ENCODE results near the gene WIPI1. TPM values are rescaled to one million over a fixed set of nuclear protein-coding genes. Genes with fewer than 3 reads are reported as not detected.

The WIPI1 gene
- total and polyA plus RNA-seq, 2 of the 13 experiments (the other 11 are each of a cell fraction or from before 2014, with no cell fraction given), result 29.4 to 141 TPM

DNA sequence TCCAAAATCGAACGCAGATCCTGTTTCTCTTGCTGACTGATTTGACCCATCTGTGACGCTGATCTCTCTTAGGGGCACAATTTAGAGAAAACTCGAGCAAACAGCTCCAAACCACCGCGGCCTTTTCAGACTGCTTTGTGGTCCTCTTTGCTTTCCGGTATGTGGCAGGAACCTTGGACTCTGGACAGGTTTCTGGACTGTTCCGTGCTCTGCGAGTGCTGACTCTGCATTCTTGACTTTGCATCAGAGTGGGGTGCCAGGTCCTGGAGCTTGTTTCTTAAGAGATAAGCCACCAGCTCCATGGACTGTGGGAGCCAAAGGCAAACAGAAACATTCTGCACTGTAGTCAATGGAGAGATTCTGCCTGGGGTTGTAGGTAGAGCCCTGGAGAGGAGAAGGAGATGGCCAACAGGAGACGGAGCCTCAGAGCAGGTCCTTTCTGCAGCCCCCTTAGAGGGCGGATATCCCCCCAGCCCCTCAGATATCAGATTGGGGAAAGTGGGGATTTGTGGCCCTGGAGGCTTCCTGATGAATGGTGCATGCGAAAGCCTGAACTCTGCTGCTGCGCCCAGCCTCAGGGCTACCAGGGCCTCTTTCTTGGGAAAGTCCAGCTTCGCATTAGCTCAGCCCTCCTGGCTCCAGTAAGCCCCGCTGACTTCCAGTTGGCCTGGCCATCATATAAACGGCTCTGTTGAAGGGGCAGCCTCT lies 65.6 kb downstream of the WIPI1 start (continued):
- TF ChIP-seq, protein P1, sequence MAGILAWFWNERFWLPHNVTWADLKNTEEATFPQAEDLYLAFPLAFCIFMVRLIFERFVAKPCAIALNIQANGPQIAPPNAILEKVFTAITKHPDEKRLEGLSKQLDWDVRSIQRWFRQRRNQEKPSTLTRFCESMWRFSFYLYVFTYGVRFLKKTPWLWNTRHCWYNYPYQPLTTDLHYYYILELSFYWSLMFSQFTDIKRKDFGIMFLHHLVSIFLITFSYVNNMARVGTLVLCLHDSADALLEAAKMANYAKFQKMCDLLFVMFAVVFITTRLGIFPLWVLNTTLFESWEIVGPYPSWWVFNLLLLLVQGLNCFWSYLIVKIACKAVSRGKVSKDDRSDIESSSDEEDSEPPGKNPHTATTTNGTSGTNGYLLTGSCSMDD (CRISPR knock-in tag; IDR thresholded peaks at IDR 0.05), result no peak
- TF ChIP-seq ZNF878 (CRISPR knock-in tag; IDR thresholded peaks at IDR 0.05), result 0 out of 2 replicates have a peak, but pooled peaks have one; percentile 62
- TF ChIP-seq, protein P2, sequence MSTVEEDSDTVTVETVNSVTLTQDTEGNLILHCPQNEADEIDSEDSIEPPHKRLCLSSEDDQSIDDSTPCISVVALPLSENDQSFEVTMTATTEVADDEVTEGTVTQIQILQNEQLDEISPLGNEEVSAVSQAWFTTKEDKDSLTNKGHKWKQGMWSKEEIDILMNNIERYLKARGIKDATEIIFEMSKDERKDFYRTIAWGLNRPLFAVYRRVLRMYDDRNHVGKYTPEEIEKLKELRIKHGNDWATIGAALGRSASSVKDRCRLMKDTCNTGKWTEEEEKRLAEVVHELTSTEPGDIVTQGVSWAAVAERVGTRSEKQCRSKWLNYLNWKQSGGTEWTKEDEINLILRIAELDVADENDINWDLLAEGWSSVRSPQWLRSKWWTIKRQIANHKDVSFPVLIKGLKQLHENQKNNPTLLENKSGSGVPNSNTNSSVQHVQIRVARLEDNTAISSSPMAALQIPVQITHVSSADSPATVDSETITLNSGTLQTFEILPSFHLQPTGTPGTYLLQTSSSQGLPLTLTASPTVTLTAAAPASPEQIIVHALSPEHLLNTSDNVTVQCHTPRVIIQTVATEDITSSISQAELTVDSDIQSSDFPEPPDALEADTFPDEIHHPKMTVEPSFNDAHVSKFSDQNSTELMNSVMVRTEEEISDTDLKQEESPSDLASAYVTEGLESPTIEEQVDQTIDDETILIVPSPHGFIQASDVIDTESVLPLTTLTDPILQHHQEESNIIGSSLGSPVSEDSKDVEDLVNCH (CRISPR knock-in tag; IDR thresholded peaks at IDR 0.05), result no peak
- 0 out of 2 replicates have a peak, but pooled peaks have one; percentile 37 for TF ChIP-seq ZNF124 (CRISPR knock-in tag; IDR thresholded peaks at IDR 0.05)
- 0 out of 2 replicates have a peak, but pooled peaks have one; percentile 54 for TF ChIP-seq ZNF335 (CRISPR knock-in tag; IDR thresholded peaks at IDR 0.05)
- TF ChIP-seq, protein P3, sequence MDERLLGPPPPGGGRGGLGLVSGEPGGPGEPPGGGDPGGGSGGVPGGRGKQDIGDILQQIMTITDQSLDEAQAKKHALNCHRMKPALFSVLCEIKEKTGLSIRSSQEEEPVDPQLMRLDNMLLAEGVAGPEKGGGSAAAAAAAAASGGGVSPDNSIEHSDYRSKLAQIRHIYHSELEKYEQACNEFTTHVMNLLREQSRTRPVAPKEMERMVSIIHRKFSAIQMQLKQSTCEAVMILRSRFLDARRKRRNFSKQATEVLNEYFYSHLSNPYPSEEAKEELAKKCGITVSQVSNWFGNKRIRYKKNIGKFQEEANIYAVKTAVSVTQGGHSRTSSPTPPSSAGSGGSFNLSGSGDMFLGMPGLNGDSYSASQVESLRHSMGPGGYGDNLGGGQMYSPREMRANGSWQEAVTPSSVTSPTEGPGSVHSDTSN (CRISPR knock-in tag; IDR thresholded peaks at IDR 0.05), result no peak
- TF ChIP-seq ZNF282 (IDR thresholded peaks at IDR 0.05; ENCODE audit: partially characterized antibody), result no peak
- no peak for TF ChIP-seq ZNF619 (CRISPR knock-in tag; IDR thresholded peaks at IDR 0.05)
- TF ChIP-seq ATF7-NPFF (CRISPR knock-in tag; IDR thresholded peaks at IDR 0.05; ENCODE audit: low read depth), result no peak
- TF ChIP-seq ZMYM4 (CRISPR knock-in tag; IDR thresholded peaks at IDR 0.05), result peak; percentile 81
- TF ChIP-seq NCOA5 (CRISPR knock-in tag; IDR thresholded peaks at IDR 0.05), result no peak
- peak; percentile 68; the same call in 1 of the 2 replicates for TF ChIP-seq ZNF543 (CRISPR knock-in tag; IDR thresholded peaks at IDR 0.05)
- no peak for TF ChIP-seq ZNF232 (CRISPR knock-in tag; IDR thresholded peaks at IDR 0.05; ENCODE audit: borderline replicate concordance)
- TF ChIP-seq, protein P4, sequence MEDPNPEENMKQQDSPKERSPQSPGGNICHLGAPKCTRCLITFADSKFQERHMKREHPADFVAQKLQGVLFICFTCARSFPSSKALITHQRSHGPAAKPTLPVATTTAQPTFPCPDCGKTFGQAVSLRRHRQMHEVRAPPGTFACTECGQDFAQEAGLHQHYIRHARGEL (CRISPR knock-in tag; IDR thresholded peaks at IDR 0.05), result no peak
- TF ChIP-seq SP2 (CRISPR knock-in tag; IDR thresholded peaks at IDR 0.05), result no peak
- no peak for TF ChIP-seq TMF1 (CRISPR knock-in tag; IDR thresholded peaks at IDR 0.05; ENCODE audit: low read depth)
- TF ChIP-seq ZNF460 (CRISPR knock-in tag; IDR thresholded peaks at IDR 0.05; ENCODE audit: borderline replicate concordance), result no peak
- TF ChIP-seq MXD4 (CRISPR knock-in tag; IDR thresholded peaks at IDR 0.05), result no peak
- TF ChIP-seq GABPB1 (CRISPR knock-in tag; IDR thresholded peaks at IDR 0.05), result peak; percentile 31; the same call in 1 of the 2 replicates

Data from HepG2 (cell line).